HG03095 (cell line): ENCODE data around the gene S100A2.

Source experiments
- ATAC-seq: cut with Tn5 transposase; IDR thresholded peaks from one replicate; pipeline ENCODE4 v1.9.1; 2021; ENCODE audit warnings: moderate library complexity; ENCODE audit not compliant: unreplicated experiment

S100A2 gene

GRCh38 chr1:153546796-153547559, 18.7 kb downstream of the S100A2 start:
- no peak for ATAC-seq

- no peak for ATAC-seq
These were observed 19.3 kb downstream of the S100A2 start for GRCh38 chr1:153546371-153546770.

GRCh38 chr1:153545067-153546055, 20.3 kb downstream of the S100A2 start, which contains the start of gene S100A4:
Gene S100A4 (minus strand): TSS chr1:153545806. CDS start chr1:153544794, 1,012 bp downstream.
- peak; percentile 47 for ATAC-seq

- ATAC-seq, result no peak
These were observed 21.1 kb downstream of the S100A2 start for GRCh38 chr1:153544453-153545066.

GRCh38 chr1:153543736-153544135, 21.9 kb downstream of the S100A2 start:
- ATAC-seq, result no peak

- ATAC-seq, result no peak
These were observed 22.5 kb downstream of the S100A2 start for GRCh38 chr1:153542956-153543711.

- no peak for ATAC-seq
These were observed 23.7 kb downstream of the S100A2 start for GRCh38 chr1:153541641-153542590.

- no peak for ATAC-seq
These were observed 25.0 kb downstream of the S100A2 start, which contains the start of gene S100A5 for GRCh38 chr1:153540394-153541361. Gene S100A5 (minus strand): TSS chr1:153540934. CDS start chr1:153540191, 743 bp downstream.

GRCh38 chr1:153539395-153540093, 26.1 kb downstream of the S100A2 start:
- no peak for ATAC-seq

GRCh38 chr1:153538315-153538821, 27.3 kb downstream of the S100A2 start:
- ATAC-seq, result no peak

- no peak for ATAC-seq
These were observed 28.3 kb downstream of the S100A2 start for GRCh38 chr1:153537376-153537730.

GRCh38 chr1:153536671-153537375, 28.8 kb downstream of the S100A2 start:
- no peak for ATAC-seq

GRCh38 chr1:153536012-153536670, 29.5 kb downstream of the S100A2 start:
- no peak for ATAC-seq

- ATAC-seq, result no peak
These were observed 30.2 kb downstream of the S100A2 start, which contains the start of gene S100A6 for GRCh38 chr1:153535242-153536011. Gene S100A6 (minus strand): TSS chr1:153535991. CDS start chr1:153535339, 652 bp downstream.

GRCh38 chr1:153534925-153535241, 30.8 kb downstream of the S100A2 start:
- no peak for ATAC-seq
